Measurements from ENCODE around the gene TNFAIP3. TPM values are rescaled to one million over a fixed set of nuclear protein-coding genes. Genes with fewer than 3 reads are reported as not detected.
"Not testable (repeated sequence)": the region's sequence is repeated elsewhere in the genome, so short reads cannot be mapped to it uniquely, and the experiment has no call there.

The TNFAIP3 gene
- total RNA-seq, 4 donors from 2014 or later = 5.9 to 7.8 (median 7.3) TPM

GRCh38 chr6:137836788-137837187 is 30.3 kb upstream of the TNFAIP3 start:
- H3K9me3 ChIP-seq = no peaks in the 10 kb centered on the region
- no peaks in the 10 kb centered on the region for H3K36me3 ChIP-seq
- TF ChIP-seq POLR2A (IDR thresholded peaks at IDR 0.05) = no peak
- no peak for TF ChIP-seq CTCF (IDR thresholded peaks at IDR 0.05)
- no peak for DNase-seq
- intact Hi-C loops (cut with DNase I) = no loop called here
- no peak overlapping the region for H3K4me3 ChIP-seq (replicated peaks in 1 of 3)
- no peaks in the 10 kb centered on the region for H3K27me3 ChIP-seq
- 74 to 76% methylated on average over 3 of the region's 3 CpGs for WGBS, 2 donors
- H3K27ac ChIP-seq = no peak overlapping the region
- no peaks in the 10 kb centered on the region for H3K4me1 ChIP-seq

GRCh38 chr6:137838090-137838489 is 29.0 kb upstream of the TNFAIP3 start:
- WGBS, 2 donors = 60 to 63% methylated on average over 2 of the region's 2 CpGs
- H3K27ac ChIP-seq; H3K27me3 ChIP-seq; H3K4me1 ChIP-seq; H3K36me3 ChIP-seq; H3K9me3 ChIP-seq; DNase-seq; H3K4me3 ChIP-seq (replicated peaks in 1 of 3); intact Hi-C loops (cut with DNase I): not testable (repeated sequence)

GRCh38 chr6:137838597-137838996 is 28.5 kb upstream of the TNFAIP3 start:
- H3K36me3 ChIP-seq; H3K4me3 ChIP-seq (replicated peaks in 1 of 3); intact Hi-C loops (cut with DNase I); H3K4me1 ChIP-seq; H3K27me3 ChIP-seq; H3K9me3 ChIP-seq; H3K27ac ChIP-seq; DNase-seq: not testable (repeated sequence)
- WGBS, 2 donors = 94% methylated on average over 5 of the region's 5 CpGs

GRCh38 chr6:137839076-137839475 is 28.0 kb upstream of the TNFAIP3 start:
- TF ChIP-seq CTCF (IDR thresholded peaks at IDR 0.05) (no peak), POLR2A (IDR thresholded peaks at IDR 0.05) (no peak)
- Histone ChIP-seq H3K27me3 (no peaks in the 10 kb centered on the region), H3K27ac (no peak overlapping the region), H3K4me3 (replicated peaks in 1 of 3) (no peak overlapping the region), H3K36me3 (no peaks in the 10 kb centered on the region), H3K4me1 (no peaks in the 10 kb centered on the region), H3K9me3 (no peaks in the 10 kb centered on the region)
- no peak for DNase-seq
- WGBS, 2 donors = 96 to 97% methylated on average over 2 of the region's 2 CpGs
- intact Hi-C loops (cut with DNase I) = no loop called here

- H3K4me3 ChIP-seq (replicated peaks in 1 of 3) = no peak overlapping the region
- 100% methylated on average over 1 of the region's 1 CpG for WGBS, 2 donors
- no peak overlapping the region for H3K27ac ChIP-seq
- H3K27me3 ChIP-seq = no peaks in the 10 kb centered on the region
- no peaks in the 10 kb centered on the region for H3K9me3 ChIP-seq
- H3K4me1 ChIP-seq = peaks cover 0 to 2% of the 10 kb centered on the region in 2 donors
- no peaks in the 10 kb centered on the region for H3K36me3 ChIP-seq
- no peak for DNase-seq
- no peak for TF ChIP-seq CTCF (IDR thresholded peaks at IDR 0.05)
- no peak for TF ChIP-seq POLR2A (IDR thresholded peaks at IDR 0.05)
- intact Hi-C loops (cut with DNase I) = no loop called here
Measured at GRCh38 chr6:137840252-137840651, 26.8 kb upstream of the TNFAIP3 start.

- no peak overlapping the region for H3K4me3 ChIP-seq (replicated peaks in 1 of 3)
- H3K27me3 ChIP-seq = no peaks in the 10 kb centered on the region
Measured at GRCh38 chr6:137843211-137843610, 23.8 kb upstream of the TNFAIP3 start.

GRCh38 chr6:137844327-137844726 is 22.7 kb upstream of the TNFAIP3 start:
- H3K9me3 ChIP-seq; H3K4me1 ChIP-seq; DNase-seq; H3K4me3 ChIP-seq (replicated peaks in 1 of 3); intact Hi-C loops (cut with DNase I); H3K27me3 ChIP-seq; H3K36me3 ChIP-seq; H3K27ac ChIP-seq: not testable (repeated sequence)
- 84 to 91% methylated on average over 2 of the region's 2 CpGs for WGBS, 2 donors

More at GRCh38 chr6:137843211-137843610, 23.8 kb upstream of the TNFAIP3 start:
- Histone ChIP-seq H3K4me1 (peaks cover 0 to 3% of the 10 kb centered on the region in 2 donors), H3K9me3 (no peaks in the 10 kb centered on the region), H3K36me3 (no peaks in the 10 kb centered on the region), H3K27ac (no peak overlapping the region)
- TF ChIP-seq CTCF (IDR thresholded peaks at IDR 0.05) (no peak), POLR2A (IDR thresholded peaks at IDR 0.05) (no peak)
- intact Hi-C loops (cut with DNase I) = no loop called here
- no peak for DNase-seq

GRCh38 chr6:137844773-137845172 is 22.3 kb upstream of the TNFAIP3 start:
- H3K36me3 ChIP-seq; H3K4me3 ChIP-seq (replicated peaks in 1 of 3); intact Hi-C loops (cut with DNase I); H3K4me1 ChIP-seq; H3K27ac ChIP-seq; DNase-seq; H3K9me3 ChIP-seq; H3K27me3 ChIP-seq: not testable (repeated sequence)
- WGBS, 2 donors = 85 to 92% methylated on average over 7 of the region's 7 CpGs

Measured in thyroid gland (tissue), 4 donors.